A549 (cell line): ENCODE measurements around the gene GFY.

ENCODE experiments used
- EP300 ChIP-seq, 2 experiments: fragments of >200 bp; sonication (Bioruptor Twin); formaldehyde crosslinking; IDR thresholded peaks; 2 replicates in 1 of 2; 3 replicates in 1 of 2; pipeline ENCODE4 v1.6.1; 2016 to 2017
- MYC ChIP-seq: IDR thresholded peaks from 2 replicates; pipeline ENCODE4 v1.6.1; 2012; ENCODE audit warnings: mild to moderate bottlenecking, inconsistent platforms, low read length, improper control_type of control experiment, borderline replicate concordance
- NR3C1 ChIP-seq: fragments of >200 bp; sonication (Bioruptor Twin); formaldehyde crosslinking; IDR thresholded peaks from 3 replicates; pipeline ENCODE4 v1.6.1; 2017
- POLR2AphosphoS2 ChIP-seq: conservative IDR thresholded peaks from 2 replicates; pipeline ENCODE4 v1.6.1; 2012; ENCODE audit warnings: low read length, improper control_type of control experiment, inconsistent platforms
- SMC3 ChIP-seq: fragments of >200 bp; sonication (Bioruptor Twin); formaldehyde crosslinking; IDR thresholded peaks from 3 replicates; pipeline ENCODE4 v1.6.1; 2018; ENCODE audit warnings: inconsistent platforms
- TF ChIP-seq, protein P1 (sequence below): fragments of >200 bp; sonication (Bioruptor Twin); formaldehyde crosslinking; IDR thresholded peaks from 3 replicates; pipeline ENCODE4 v1.5.1; 2016

DNA sequence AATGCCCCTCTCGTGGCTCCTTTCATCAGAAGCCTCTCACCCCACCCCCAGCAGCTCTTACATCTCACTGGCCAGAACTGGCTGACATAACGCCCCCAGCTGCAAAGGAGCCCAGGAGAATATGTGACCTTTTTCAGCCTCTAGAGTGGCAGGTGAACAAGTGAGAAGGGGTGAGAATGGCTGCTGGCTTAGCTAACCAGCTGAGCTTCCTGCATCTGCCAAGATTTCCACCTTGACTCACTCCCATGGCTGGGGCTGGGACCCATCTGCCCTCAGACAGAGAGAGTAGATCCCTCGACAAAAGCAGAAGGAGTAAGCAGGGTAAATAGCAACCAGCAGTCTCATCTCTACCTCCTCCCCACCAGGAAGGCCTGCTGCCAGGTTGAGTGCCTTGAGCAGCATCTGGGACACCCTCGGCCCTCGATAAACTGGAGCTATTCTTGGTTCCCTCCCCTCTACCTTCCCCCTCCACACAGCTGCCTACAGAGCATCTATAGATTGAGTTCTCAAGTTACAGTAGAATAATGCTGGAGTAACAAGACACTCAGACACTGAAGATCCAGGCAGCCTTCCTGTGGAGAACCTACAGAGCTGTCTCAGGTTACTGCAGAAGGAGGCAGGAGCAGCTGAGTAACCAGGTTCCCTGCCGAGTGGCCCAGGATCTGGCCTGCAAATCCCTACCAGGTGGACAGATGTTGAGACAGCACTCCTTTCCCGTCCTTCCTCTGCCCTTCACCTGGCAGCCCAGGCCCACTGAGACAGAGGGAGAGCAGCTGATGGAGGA lies 21.6 kb upstream of the GFY start:
- TF ChIP-seq EP300 (IDR thresholded peaks at IDR 0.05): no peak
- no peak for TF ChIP-seq SMC3
- TF ChIP-seq, protein P1, sequence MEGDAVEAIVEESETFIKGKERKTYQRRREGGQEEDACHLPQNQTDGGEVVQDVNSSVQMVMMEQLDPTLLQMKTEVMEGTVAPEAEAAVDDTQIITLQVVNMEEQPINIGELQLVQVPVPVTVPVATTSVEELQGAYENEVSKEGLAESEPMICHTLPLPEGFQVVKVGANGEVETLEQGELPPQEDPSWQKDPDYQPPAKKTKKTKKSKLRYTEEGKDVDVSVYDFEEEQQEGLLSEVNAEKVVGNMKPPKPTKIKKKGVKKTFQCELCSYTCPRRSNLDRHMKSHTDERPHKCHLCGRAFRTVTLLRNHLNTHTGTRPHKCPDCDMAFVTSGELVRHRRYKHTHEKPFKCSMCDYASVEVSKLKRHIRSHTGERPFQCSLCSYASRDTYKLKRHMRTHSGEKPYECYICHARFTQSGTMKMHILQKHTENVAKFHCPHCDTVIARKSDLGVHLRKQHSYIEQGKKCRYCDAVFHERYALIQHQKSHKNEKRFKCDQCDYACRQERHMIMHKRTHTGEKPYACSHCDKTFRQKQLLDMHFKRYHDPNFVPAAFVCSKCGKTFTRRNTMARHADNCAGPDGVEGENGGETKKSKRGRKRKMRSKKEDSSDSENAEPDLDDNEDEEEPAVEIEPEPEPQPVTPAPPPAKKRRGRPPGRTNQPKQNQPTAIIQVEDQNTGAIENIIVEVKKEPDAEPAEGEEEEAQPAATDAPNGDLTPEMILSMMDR: no peak
- no peak for TF ChIP-seq NR3C1
- no peak for TF ChIP-seq POLR2AphosphoS2
- no peak for TF ChIP-seq MYC
